Measurements from ENCODE around the gene SLC8A1. TPM values are rescaled to one million over a fixed set of nuclear protein-coding genes. Genes with fewer than 3 reads are reported as not detected.

SLC8A1 gene
- total RNA-seq, 1 experiment from 2014 or later, result 0.43 TPM

GRCh38 chr2:40102447-40102846 is 349.4 kb downstream of the SLC8A1 start:
- H3K36me3 ChIP-seq (ENCODE audit: control insufficient read depth, insufficient read depth, low read length), result no peaks in the 10 kb centered on the region
- POLR2A ChIA-PET, result no interaction called here
- H3K4me1 ChIP-seq, result no peaks in the 10 kb centered on the region
- DNase-seq, result no peak
- H3K9me3 ChIP-seq, result no peaks in the 10 kb centered on the region
- CTCF ChIA-PET, result no interaction called here
- H3K4me3 ChIP-seq (ENCODE audit: low read depth, low read length), result no peak overlapping the region
- intact Hi-C loops (cut with micrococcal nuclease; ENCODE audit: unreplicated experiment), result no loop called here
- H3K4me1 Mint-ChIP-seq (ENCODE audit: low read depth, unreplicated experiment), result no peaks in the 10 kb centered on the region
- no peak for TF ChIP-seq CTCF (IDR thresholded peaks at IDR 0.05; ENCODE audit: insufficient read depth in 1 of 2, low read depth in 1 of 2, low read length in 1 of 2, severe bottlenecking in 1 of 2, unreplicated experiment in 1 of 2)
- BruUV-seq (replicated peaks), result no TSS peak
- H3K27ac Mint-ChIP-seq (ENCODE audit: unreplicated experiment), result no peak overlapping the region
- no peak overlapping the region for H3K4me3 Mint-ChIP-seq (ENCODE audit: unreplicated experiment)
- peaks cover 3% of the 10 kb centered on the region for H3K27me3 Mint-ChIP-seq (ENCODE audit: insufficient read depth, unreplicated experiment)
- no peaks in the 10 kb centered on the region for H3K9me3 Mint-ChIP-seq (ENCODE audit: unreplicated experiment)
- no peaks in the 10 kb centered on the region for H3K27me3 ChIP-seq (replicated peaks; ENCODE audit: control insufficient read depth, insufficient read depth, low read length)
- H3K36me3 Mint-ChIP-seq (ENCODE audit: insufficient read depth, unreplicated experiment), result no peaks in the 10 kb centered on the region

- Histone ChIP-seq H3K4me1 (no peaks in the 10 kb centered on the region), H3K27me3 (replicated peaks; ENCODE audit: control insufficient read depth, insufficient read depth, low read length) (no peaks in the 10 kb centered on the region), H3K9me3 (no peaks in the 10 kb centered on the region), H3K4me3 (ENCODE audit: low read depth, low read length) (no peak overlapping the region), H3K36me3 (ENCODE audit: control insufficient read depth, insufficient read depth, low read length) (no peaks in the 10 kb centered on the region)
- Mint-ChIP-seq H3K4me1 (ENCODE audit: low read depth, unreplicated experiment) (no peaks in the 10 kb centered on the region), H3K27me3 (ENCODE audit: insufficient read depth, unreplicated experiment) (peaks cover 3% of the 10 kb centered on the region), H3K9me3 (ENCODE audit: unreplicated experiment) (no peaks in the 10 kb centered on the region), H3K4me3 (ENCODE audit: unreplicated experiment) (no peak overlapping the region), H3K27ac (ENCODE audit: unreplicated experiment) (no peak overlapping the region), H3K36me3 (ENCODE audit: insufficient read depth, unreplicated experiment) (no peaks in the 10 kb centered on the region)
- ChIA-PET POLR2A (no interaction called here), CTCF (no interaction called here)
- DNase-seq, result no peak
- BruUV-seq (replicated peaks), result no TSS peak
- intact Hi-C loops (cut with micrococcal nuclease; ENCODE audit: unreplicated experiment), result no loop called here
- no peak for TF ChIP-seq CTCF (IDR thresholded peaks at IDR 0.05; ENCODE audit: insufficient read depth in 1 of 2, low read depth in 1 of 2, low read length in 1 of 2, severe bottlenecking in 1 of 2, unreplicated experiment in 1 of 2)
Measured at GRCh38 chr2:40101131-40101575, 350.7 kb downstream of the SLC8A1 start.

- Histone ChIP-seq H3K4me1 (no peaks in the 10 kb centered on the region), H3K9me3 (no peaks in the 10 kb centered on the region), H3K27me3 (replicated peaks; ENCODE audit: control insufficient read depth, insufficient read depth, low read length) (no peaks in the 10 kb centered on the region), H3K36me3 (ENCODE audit: control insufficient read depth, insufficient read depth, low read length) (no peaks in the 10 kb centered on the region), H3K4me3 (ENCODE audit: low read depth, low read length) (no peak overlapping the region)
- Mint-ChIP-seq H3K4me3 (ENCODE audit: unreplicated experiment) (no peak overlapping the region), H3K27ac (ENCODE audit: unreplicated experiment) (no peak overlapping the region), H3K36me3 (ENCODE audit: insufficient read depth, unreplicated experiment) (no peaks in the 10 kb centered on the region), H3K4me1 (ENCODE audit: low read depth, unreplicated experiment) (no peaks in the 10 kb centered on the region), H3K9me3 (ENCODE audit: unreplicated experiment) (no peaks in the 10 kb centered on the region), H3K27me3 (ENCODE audit: insufficient read depth, unreplicated experiment) (peaks cover 3% of the 10 kb centered on the region)
- intact Hi-C loops (cut with micrococcal nuclease; ENCODE audit: unreplicated experiment), result no loop called here
- ChIA-PET POLR2A (no interaction called here), CTCF (no interaction called here)
- TF ChIP-seq CTCF (IDR thresholded peaks at IDR 0.05; ENCODE audit: insufficient read depth in 1 of 2, low read depth in 1 of 2, low read length in 1 of 2, severe bottlenecking in 1 of 2, unreplicated experiment in 1 of 2), result no peak
- DNase-seq, result no peak
- BruUV-seq (replicated peaks), result no TSS peak
Measured at GRCh38 chr2:40100676-40101075, 351.2 kb downstream of the SLC8A1 start.

All from Caco-2 (cell line).